NOMO-1 (cell line): Measurements from ENCODE around the gene KLHL6.
"Not testable (repeated sequence)": the region's sequence is repeated elsewhere in the genome, so short reads cannot be mapped to it uniquely, and the experiment has no call there.

Experiments
- DNase-seq, 2 experiments: peaks; one replicate each; lab custom pipeline; 2025; ENCODE audit not compliant: unreplicated experiment in 2 of 2; lab: John Stamatoyannopoulos, UW

Gene KLHL6

DNA sequence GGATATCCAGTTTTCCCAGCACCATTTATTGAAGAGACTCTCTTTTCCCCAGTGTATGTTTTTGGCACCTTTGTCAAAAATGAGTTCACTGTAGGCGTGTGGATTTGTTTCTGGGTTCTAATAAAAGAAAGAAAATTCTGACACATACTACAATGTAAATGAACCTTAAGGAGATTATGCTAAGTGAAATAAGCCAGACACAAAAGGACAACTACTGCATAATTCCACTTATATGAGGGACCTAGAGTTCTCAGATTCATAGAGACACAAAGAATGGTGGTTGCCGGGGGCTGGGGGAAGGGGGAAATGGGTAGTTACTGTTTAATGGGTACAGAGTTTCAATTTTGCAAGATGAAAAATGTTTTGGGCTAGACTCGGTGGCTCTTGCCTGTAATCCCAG, 14.7 kb upstream of the KLHL6 start:
- DNase-seq, result not testable (repeated sequence)

GRCh38 chr3:183566880-183567279, 11.4 kb upstream of the KLHL6 start:
- no peak for DNase-seq

- no peak for DNase-seq
These were observed 8.5 kb upstream of the KLHL6 start for GRCh38 chr3:183564046-183564445.

DNA sequence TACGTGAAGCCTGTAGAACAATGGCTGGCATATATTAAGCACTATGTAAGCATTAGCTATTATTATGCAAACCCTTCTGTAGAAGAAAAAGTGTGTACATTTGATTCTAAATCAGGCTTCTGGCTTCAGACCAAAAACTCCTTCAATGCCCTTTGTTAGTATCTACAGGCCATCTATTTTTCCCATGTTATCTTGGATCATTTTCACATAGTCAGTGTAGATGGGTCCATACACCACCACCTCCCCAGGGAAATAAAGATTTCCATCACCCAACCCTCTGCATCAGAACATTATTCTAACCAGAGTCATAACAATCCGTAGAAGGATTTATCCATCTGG, 8.0 kb upstream of the KLHL6 start:
- no peak for DNase-seq

DNA sequence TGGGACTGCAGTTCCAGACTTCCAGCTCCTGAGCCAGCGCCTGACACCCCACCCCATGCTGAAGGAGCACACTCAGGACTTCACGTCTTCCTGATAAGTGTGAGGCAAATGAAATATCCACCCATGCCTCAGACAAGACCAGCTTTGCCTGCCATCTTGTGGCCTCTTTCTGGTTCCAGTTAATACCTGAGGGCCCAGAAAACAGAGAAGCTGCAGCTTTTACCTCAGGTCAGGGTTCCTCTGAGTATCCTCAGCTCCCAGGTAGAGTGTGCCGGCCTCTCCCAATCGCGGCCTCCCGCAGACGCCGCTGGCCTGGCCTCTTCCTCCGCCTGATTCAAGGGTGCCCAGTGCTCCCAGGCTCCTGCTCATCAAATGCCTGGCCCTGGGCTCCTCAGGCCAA, 5.1 kb upstream of the KLHL6 start:
- DNase-seq, result peak; percentile 44

GRCh38 chr3:183558495-183558894, 3.0 kb upstream of the KLHL6 start:
- DNase-seq, result no peak

DNA sequence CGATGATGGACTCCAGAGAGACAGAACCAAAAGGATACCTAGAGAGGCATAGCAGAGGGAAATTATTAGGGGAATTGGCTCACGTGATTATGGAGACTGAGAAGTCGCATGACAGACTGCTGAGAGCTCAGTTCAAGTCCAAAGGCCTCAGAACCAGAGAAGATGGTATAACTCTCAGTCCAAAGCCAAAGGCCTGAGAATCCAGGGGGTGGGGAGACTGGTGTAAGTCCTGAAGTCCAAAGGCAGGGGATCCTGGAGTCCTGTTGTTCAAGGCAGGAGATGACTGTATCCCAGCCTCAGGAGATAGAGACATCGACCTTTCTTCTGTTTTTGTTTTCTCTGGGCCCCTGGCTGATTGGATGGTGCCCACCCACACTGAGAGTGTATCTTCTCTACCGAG, 1.2 kb upstream of the KLHL6 start:
- no peak for DNase-seq

DNA sequence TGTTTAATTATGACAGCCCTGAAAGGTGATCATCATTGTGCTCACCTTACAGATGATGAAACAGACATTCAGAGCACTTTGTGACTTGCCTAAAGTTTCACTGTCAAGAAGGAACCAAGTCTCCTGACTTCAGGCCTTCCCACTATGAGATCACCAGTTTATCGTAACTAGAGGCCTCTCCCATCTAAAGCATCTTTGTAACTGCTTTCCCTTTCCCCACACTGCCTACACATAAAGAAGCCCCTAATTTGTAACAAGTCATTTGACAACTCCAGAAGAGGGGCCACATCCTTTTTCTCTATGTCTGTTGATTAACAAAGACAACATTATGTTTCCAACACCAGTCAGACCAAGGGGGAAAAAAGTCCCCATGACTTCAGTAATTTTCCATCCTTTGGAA, 1.1 kb downstream of the KLHL6 start:
- peak in 1 of 2 experiments; percentile 75 for DNase-seq

DNA sequence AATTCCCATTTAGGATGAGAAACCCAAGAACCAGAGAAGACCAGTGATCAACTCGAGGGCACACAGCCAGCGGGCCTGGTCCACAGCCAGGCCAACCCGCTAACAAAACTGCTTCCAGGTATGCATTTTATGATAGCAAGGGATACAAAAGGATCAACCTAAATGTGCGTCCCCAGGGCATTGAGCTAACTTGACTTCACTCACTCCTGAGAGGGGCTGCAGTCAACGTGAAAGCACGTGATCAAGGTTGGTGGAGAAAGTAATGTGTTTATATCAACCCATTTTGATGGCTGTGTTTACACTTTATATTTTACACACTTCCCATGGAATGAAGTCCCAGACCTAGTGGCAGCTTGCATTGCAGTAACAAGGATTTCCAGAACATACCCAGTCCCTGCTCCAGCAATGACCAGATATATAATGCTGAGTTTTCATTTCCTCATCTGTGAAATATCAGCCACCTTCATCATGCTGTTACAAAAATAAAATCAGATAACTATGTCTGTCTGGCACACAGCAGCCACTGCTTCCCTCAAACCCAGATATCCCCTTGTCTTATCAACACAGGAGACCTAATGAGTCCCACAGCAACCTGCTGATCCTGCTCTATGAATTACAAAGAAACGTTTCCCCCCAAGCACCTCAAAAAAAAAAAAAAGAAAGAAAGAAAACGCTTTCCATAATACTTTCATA, 2.0 kb downstream of the KLHL6 start:
- DNase-seq, result peak in 1 of 2 experiments; percentile 37

GRCh38 chr3:183551930-183552329, 3.6 kb downstream of the KLHL6 start:
- no peak for DNase-seq

DNA sequence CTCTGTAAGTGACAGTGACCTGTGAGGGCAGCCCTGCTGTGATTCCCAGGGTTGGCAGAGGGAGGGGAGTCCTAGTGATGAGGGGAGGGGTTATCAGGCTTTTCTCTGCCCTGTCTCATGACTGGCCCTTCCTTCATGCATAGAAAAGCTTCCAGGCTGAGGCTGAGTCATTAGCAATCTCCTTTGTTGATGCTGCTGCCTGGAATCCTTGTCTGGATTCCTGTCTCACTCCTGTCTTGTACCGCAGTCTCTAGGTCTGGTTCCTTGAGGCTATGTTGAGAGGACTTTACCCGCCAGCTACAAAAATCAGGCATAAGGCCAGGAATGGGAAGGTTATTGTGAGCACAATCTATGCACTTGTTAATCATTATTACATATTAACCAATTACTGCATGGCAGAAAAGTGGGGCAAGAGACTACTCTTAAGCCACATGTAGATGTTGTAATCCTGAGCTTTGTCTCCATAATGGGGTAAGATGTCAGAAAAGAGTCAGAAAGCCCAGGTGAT, 7.2 kb downstream of the KLHL6 start:
- no peak for DNase-seq

DNA sequence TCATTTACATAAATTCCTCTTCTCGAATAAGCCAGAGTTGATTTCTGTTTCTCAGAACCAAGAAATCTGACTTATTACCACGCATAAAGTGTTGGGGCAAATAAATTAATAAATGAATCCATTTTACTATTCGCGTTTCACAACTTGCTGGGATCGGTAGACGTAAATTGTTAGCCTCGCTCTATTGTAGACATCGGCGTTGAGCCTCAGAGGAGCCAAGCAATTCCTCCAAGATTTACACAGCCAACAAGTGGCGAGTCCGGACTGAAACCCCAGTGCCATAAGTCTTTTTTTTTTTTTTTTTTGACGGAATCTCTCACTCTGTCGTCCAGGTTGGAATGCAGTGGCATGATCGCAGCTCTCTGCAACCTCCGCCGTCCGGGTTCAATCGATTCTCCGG, 8.9 kb downstream of the KLHL6 start:
- DNase-seq, result no peak

- DNase-seq, result no peak
These were observed 9.8 kb downstream of the KLHL6 start for GRCh38 chr3:183545708-183546107.

GRCh38 chr3:183542355-183542754, 13.2 kb downstream of the KLHL6 start:
- DNase-seq, result no peak

- DNase-seq, result peak in 1 of 2 experiments; percentile 52
These were observed 13.8 kb downstream of the KLHL6 start for GRCh38 chr3:183541738-183542137.

DNA sequence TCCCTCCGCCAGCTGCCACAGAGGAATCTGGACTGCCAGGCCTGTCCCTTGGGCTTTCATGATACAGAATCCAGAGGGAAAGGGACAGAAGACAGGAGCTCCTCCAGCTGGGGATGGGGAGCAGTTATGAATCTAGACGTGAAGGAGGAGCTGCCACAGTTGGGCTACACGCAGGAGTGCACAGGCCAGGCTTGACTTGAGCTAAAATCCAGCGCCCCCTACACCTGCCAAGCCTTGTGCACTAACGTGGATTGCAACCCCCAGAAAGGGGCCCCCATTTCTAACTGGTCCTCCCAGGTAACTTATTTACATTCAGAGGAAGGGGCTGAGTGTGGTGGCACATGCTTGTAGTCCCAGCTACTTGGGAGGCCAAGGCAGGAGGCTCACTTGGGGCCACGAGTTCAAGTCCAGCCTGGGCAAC, 14.3 kb downstream of the KLHL6 start:
- no peak for DNase-seq

- peak; percentile 80 to 81 for DNase-seq
These were observed 14.8 kb downstream of the KLHL6 start for GRCh38 chr3:183540501-183541234.

DNA sequence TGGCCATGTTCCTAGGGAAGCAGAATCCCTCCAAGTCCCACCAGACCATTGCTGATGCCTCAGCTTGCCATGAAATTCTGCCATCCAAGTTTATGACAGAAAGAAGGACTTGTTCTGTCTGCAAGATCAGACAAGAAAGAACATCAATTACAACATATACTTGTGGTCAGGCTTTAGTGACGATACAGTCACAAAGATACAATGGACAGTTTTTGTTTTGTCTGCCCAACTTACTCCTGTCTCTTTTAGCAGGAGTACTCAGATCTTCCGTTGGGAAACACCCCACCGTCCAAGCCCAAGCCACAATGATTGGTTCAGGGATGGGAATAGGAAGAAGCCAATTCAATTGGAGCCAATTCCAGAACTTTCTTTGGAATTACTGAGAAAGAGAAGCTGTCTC, 15.7 kb downstream of the KLHL6 start:
- DNase-seq, result peak in 1 of 2 experiments; percentile 76

GRCh38 chr3:183538486-183538885, 17.0 kb downstream of the KLHL6 start:
- DNase-seq, result no peak

DNA sequence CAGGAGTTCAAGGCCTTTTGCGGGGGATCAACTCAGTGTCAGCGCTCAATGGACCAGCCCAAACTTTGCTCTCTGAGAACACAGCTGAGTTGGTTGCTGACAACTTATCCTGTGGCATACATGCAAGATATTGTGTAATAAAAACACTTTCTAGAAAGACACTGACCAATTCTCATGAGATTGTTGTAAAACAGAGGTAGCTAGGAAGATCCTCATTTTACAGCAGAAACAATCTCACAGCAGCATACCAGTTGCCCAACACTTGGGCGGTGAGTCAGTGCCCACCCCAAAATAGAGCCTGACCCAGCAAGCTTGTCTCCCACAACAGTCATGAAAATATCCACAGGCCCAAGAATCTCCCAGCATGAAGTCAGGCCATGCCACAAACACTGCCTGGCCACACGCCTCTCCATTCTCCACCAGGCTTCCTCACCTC, 18.2 kb downstream of the KLHL6 start:
- DNase-seq, result peak; percentile 97 to 100

DNA sequence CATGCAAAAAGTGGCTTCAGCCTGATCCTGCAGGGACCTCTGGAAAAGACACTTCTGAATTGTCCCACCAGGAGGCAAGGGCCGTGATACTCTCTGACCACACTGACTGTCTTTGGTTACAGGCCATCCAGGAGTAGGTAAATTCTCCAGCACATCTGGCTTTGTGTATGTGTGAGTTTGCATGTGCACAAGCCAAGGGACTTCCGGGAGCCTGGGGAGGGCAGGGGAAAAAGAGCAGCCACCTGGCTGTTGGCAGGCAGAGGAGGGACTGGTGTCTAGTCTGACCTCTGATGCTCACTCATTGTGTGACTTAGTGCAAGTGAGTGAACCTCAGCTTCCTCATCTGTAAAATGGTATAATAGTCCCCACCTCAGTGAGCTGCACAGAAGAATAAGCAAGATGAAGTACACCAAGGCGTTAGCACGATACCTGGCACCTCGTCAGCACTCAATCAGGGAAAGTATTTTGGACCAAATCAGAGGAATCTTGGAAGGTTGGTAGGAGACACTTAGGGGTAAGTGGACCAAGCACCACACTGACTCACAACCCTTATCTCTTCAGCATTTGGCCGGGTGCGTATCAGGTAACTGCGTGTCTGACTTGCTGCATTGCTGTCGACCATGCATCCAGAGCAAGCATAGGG, 19.1 kb downstream of the KLHL6 start:
- no peak for DNase-seq

DNA sequence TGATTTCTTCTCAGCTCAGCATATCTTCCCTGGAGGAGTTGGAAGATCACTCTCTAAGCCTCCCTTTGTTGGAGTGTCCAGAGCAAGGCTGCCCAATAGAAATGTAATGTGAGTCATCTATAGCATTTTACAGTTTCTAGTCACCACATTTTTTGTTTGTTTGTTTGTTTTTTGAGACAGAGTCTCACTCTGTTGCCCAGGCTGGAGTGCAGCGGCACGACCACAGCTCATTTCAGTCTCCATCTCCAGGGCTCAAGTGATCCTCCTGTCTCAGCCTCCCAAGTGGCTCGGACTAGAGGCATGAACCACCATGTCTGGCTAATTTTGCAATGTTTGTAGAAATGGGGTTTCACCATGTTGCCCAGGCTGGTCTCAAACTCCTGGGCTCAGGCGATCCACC, 21.3 kb downstream of the KLHL6 start:
- no peak for DNase-seq
